OCI-LY3 (cell line): ENCODE data around the gene KMO.

Experiments
- EZH2phosphoT487 ChIP-seq: fragments of 200-600 bp; shearing (Covaris generic); IDR thresholded peaks from 2 replicates; pipeline ENCODE4 v1.6.1; 2018; ENCODE audit warnings: antibody characterized with exemption, mixed run types, low read depth
- TF ChIP-seq, protein P1 (sequence below): fragments of 200-600, 300-600 bp; sonication (generic); IDR thresholded peaks from 2 replicates; pipeline ENCODE4 v1.5.1; 2014; ENCODE audit warnings: antibody characterized with exemption, low read length, low read depth

DNA sequence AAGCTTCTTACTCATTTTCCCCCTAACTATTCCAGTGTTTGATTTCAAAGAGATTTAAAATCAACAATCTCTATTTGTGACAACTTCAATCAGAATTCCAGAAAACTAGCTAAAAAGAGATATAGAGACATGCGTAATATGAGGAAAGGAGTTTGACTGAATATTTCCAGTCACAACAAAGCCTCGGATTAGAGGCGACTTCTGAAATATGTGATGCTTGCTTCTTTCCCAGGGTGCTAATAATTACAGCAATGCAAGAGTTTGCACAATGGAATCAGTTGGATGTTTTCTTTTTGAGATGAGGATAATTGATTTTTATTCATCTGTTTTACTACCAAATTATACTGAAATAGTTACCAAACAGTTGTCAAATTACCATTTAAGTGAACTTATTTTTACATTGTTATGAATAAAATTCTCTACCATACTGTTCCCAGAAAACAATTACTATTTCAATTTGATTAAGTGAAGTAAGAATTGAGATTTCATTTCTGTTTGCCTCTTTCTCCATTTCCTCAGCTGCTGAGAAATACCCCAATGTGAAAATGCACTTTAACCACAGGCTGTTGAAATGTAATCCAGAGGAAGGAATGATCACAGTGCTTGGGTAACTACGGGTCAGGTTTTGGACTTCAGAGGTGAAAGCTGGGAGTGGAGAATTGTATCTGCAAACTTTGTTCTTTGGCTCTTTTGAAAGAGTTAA lies 28.1 kb downstream of the KMO start:
- TF ChIP-seq, protein P1, sequence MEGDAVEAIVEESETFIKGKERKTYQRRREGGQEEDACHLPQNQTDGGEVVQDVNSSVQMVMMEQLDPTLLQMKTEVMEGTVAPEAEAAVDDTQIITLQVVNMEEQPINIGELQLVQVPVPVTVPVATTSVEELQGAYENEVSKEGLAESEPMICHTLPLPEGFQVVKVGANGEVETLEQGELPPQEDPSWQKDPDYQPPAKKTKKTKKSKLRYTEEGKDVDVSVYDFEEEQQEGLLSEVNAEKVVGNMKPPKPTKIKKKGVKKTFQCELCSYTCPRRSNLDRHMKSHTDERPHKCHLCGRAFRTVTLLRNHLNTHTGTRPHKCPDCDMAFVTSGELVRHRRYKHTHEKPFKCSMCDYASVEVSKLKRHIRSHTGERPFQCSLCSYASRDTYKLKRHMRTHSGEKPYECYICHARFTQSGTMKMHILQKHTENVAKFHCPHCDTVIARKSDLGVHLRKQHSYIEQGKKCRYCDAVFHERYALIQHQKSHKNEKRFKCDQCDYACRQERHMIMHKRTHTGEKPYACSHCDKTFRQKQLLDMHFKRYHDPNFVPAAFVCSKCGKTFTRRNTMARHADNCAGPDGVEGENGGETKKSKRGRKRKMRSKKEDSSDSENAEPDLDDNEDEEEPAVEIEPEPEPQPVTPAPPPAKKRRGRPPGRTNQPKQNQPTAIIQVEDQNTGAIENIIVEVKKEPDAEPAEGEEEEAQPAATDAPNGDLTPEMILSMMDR, result no peak
- no peak for TF ChIP-seq EZH2phosphoT487
